Measurements from ENCODE around the gene MAPKAP1.

Gene MAPKAP1

GRCh38 chr9:125549891-125550885, 156.8 kb downstream of the MAPKAP1 start:
- H3K4me3 ChIP-seq (ENCODE audit: low read length), result no peak overlapping the region

GRCh38 chr9:125549465-125549871, 157.5 kb downstream of the MAPKAP1 start:
- TF ChIP-seq ZNF274 (IDR thresholded peaks at IDR 0.05; ENCODE audit: low read depth, low read length), result no peak
- H3K4me3 ChIP-seq (ENCODE audit: low read length), result no peak overlapping the region

More at GRCh38 chr9:125549891-125550885, 156.8 kb downstream of the MAPKAP1 start:
- TF ChIP-seq ZNF274 (IDR thresholded peaks at IDR 0.05; ENCODE audit: low read depth, low read length), result no peak

DNA sequence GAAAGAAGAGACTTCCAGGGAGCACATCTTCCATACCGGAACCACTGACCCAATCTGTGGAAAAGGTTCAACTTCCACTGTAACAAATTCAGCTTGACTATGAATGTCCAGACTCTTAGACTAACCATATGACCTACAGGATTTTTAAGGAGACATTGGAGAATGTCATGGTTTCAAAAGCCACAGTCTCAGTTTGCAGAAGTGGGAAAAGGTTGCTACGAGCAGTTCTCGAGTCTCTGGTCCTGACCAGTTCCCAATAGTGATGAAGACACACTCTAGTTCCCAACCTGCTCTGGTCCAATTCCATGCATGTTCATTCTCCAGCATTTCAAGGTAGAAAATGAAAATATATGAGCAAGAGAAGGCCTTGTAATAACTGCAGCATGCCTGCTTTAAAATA, 158.0 kb downstream of the MAPKAP1 start:
- no peak for TF ChIP-seq ZNF274 (IDR thresholded peaks at IDR 0.05; ENCODE audit: low read depth, low read length)

GRCh38 chr9:125548141-125548540, 158.9 kb downstream of the MAPKAP1 start:
- no peak overlapping the region for H3K4me3 ChIP-seq (ENCODE audit: low read length)
- no peak for TF ChIP-seq ZNF274 (IDR thresholded peaks at IDR 0.05; ENCODE audit: low read depth, low read length)

More for the DNA sequence above, 158.0 kb downstream of the MAPKAP1 start:
- no peak overlapping the region for H3K4me3 ChIP-seq (ENCODE audit: low read length)

DNA sequence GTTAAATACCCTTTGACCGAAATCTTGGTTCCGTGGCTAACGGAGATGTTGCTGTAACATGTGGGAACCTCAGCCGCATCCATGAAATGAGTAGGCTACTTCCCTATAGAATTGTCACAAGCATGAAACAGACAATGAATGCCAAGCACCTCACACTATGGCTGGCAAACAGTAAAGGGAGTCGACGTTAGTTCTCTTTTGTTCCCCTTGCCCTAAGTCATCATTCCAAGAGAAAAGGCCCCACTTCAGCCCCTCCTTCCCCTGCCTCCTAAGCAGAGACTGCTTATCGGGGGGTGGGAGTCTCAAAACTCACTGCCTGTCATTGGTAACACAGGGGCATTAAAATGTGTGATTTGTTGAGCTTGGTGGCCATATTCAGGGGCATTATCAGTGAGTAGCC, 159.6 kb downstream of the MAPKAP1 start:
- H3K4me3 ChIP-seq (ENCODE audit: low read length), result no peak overlapping the region
- TF ChIP-seq ZNF274 (IDR thresholded peaks at IDR 0.05; ENCODE audit: low read depth, low read length), result no peak

GRCh38 chr9:125545845-125546244, 161.2 kb downstream of the MAPKAP1 start:
- no peak for TF ChIP-seq ZNF274 (IDR thresholded peaks at IDR 0.05; ENCODE audit: low read depth, low read length)
- H3K4me3 ChIP-seq (ENCODE audit: low read length), result no peak overlapping the region

- H3K4me3 ChIP-seq (ENCODE audit: low read length), result no peak overlapping the region
- no peak for TF ChIP-seq ZNF274 (IDR thresholded peaks at IDR 0.05; ENCODE audit: low read depth, low read length)
Measured at GRCh38 chr9:125544988-125545651, 161.9 kb downstream of the MAPKAP1 start.

- TF ChIP-seq ZNF274 (IDR thresholded peaks at IDR 0.05; ENCODE audit: low read depth, low read length), result no peak
- H3K4me3 ChIP-seq (ENCODE audit: low read length), result no peak overlapping the region
Measured at GRCh38 chr9:125544484-125544883, 162.5 kb downstream of the MAPKAP1 start.

- no peak for TF ChIP-seq ZNF274 (IDR thresholded peaks at IDR 0.05; ENCODE audit: low read depth, low read length)
- no peak overlapping the region for H3K4me3 ChIP-seq (ENCODE audit: low read length)
Measured at GRCh38 chr9:125541840-125542243, 165.2 kb downstream of the MAPKAP1 start.

DNA sequence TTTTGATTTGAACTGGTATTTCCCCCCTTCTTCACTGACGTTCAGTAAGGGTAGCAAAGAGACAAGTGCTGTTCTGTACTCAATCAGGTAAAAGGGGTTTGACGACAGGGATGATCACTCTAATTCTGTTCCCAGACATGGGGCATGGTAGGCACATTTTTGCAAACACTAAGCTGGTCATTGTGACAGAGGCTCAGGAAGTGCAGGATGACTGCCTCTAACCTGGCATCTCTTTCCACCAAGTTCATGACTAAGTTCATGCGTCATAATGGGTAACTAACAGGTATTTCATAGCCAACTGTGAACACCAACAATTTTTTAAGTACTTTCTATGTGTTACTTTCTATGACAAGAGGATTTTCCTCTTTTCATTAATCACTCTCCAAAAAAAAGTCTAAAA, 166.5 kb downstream of the MAPKAP1 start:
- no peak overlapping the region for H3K4me3 ChIP-seq (ENCODE audit: low read length)
- no peak for TF ChIP-seq ZNF274 (IDR thresholded peaks at IDR 0.05; ENCODE audit: low read depth, low read length)

GRCh38 chr9:125538092-125538473, 168.9 kb downstream of the MAPKAP1 start:
- no peak for TF ChIP-seq ZNF274 (IDR thresholded peaks at IDR 0.05; ENCODE audit: low read depth, low read length)
- H3K4me3 ChIP-seq (ENCODE audit: low read length), result no peak overlapping the region

- H3K4me3 ChIP-seq (ENCODE audit: low read length), result no peak overlapping the region
- no peak for TF ChIP-seq ZNF274 (IDR thresholded peaks at IDR 0.05; ENCODE audit: low read depth, low read length)
Measured at GRCh38 chr9:125537442-125538091, 169.4 kb downstream of the MAPKAP1 start.

DNA sequence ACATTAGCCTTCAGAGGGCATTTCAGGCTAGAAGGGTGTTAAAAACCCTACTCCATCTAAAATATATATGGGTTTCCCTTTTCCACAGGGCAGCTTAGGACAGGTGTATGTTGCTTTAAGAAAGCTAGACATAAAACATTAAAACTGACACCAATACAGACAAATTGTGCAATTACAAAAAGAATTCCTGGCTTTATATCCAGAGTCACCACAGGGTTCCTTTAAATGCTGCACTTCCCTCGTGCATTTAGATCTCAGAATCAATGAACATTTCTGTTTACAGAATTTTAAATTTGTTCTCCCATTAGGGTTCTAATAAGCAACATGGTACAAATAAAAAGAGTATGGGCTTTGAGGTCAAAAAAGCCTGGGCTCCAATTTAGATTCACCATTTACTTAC, 170.2 kb downstream of the MAPKAP1 start:
- TF ChIP-seq ZNF274 (IDR thresholded peaks at IDR 0.05; ENCODE audit: low read depth, low read length), result no peak
- H3K4me3 ChIP-seq (ENCODE audit: low read length), result no peak overlapping the region

- H3K4me3 ChIP-seq (ENCODE audit: low read length), result no peak overlapping the region
- no peak for TF ChIP-seq ZNF274 (IDR thresholded peaks at IDR 0.05; ENCODE audit: low read depth, low read length)
Measured at GRCh38 chr9:125536167-125536772, 170.7 kb downstream of the MAPKAP1 start.
